ENCODE results near the gene STRADA.

Gene STRADA

GRCh38 chr17:63676584-63676983, 65.0 kb downstream of the STRADA start:
- H3K9ac ChIP-seq (ENCODE audit: low read length): peak overlapping the region; percentile 26
- H3K36me3 ChIP-seq (ENCODE audit: control insufficient read depth, insufficient read depth, low read length, severe bottlenecking): peaks cover 34% of the 10 kb centered on the region
- no peaks in the 10 kb centered on the region for H3K9me3 ChIP-seq (ENCODE audit: control insufficient read depth, low read length)
- H3K4me1 ChIP-seq (ENCODE audit: control insufficient read depth, insufficient read depth, low read length): peaks cover 21% of the 10 kb centered on the region
- H3K4me3 ChIP-seq (ENCODE audit: low read length): peak overlapping the region; percentile 46
- DNase-seq (ENCODE audit: low read depth): no peak
- H3K27me3 ChIP-seq (replicated peaks; ENCODE audit: control insufficient read depth, insufficient read depth, low read length): no peaks in the 10 kb centered on the region

GRCh38 chr17:63675607-63676546, 65.7 kb downstream of the STRADA start:
- H3K27me3 ChIP-seq (replicated peaks; ENCODE audit: control insufficient read depth, insufficient read depth, low read length): no peaks in the 10 kb centered on the region
- peak overlapping the region; percentile 46 for H3K4me3 ChIP-seq (ENCODE audit: low read length)
- peak; percentile 91 for DNase-seq (ENCODE audit: low read depth)
- peak overlapping the region; percentile 51 for H3K9ac ChIP-seq (ENCODE audit: low read length)
- peaks cover 32% of the 10 kb centered on the region for H3K36me3 ChIP-seq (ENCODE audit: control insufficient read depth, insufficient read depth, low read length, severe bottlenecking)
- H3K4me1 ChIP-seq (ENCODE audit: control insufficient read depth, insufficient read depth, low read length): peaks cover 21% of the 10 kb centered on the region
- H3K9me3 ChIP-seq (ENCODE audit: control insufficient read depth, low read length): no peaks in the 10 kb centered on the region

- peaks cover 32% of the 10 kb centered on the region for H3K36me3 ChIP-seq (ENCODE audit: control insufficient read depth, insufficient read depth, low read length, severe bottlenecking)
These were observed 66.4 kb downstream of the STRADA start for GRCh38 chr17:63675231-63675606.

GRCh38 chr17:63672856-63673255, 68.7 kb downstream of the STRADA start:
- Histone ChIP-seq H3K9me3 (ENCODE audit: control insufficient read depth, low read length) (no peaks in the 10 kb centered on the region), H3K9ac (ENCODE audit: low read length) (no peak overlapping the region), H3K4me1 (ENCODE audit: control insufficient read depth, insufficient read depth, low read length) (peaks cover 21% of the 10 kb centered on the region), H3K36me3 (ENCODE audit: control insufficient read depth, insufficient read depth, low read length, severe bottlenecking) (peaks cover 38% of the 10 kb centered on the region), H3K27me3 (replicated peaks; ENCODE audit: control insufficient read depth, insufficient read depth, low read length) (no peaks in the 10 kb centered on the region), H3K4me3 (ENCODE audit: low read length) (no peak overlapping the region)
- DNase-seq (ENCODE audit: low read depth): no peak

More at GRCh38 chr17:63675231-63675606, 66.4 kb downstream of the STRADA start:
- H3K27me3 ChIP-seq (replicated peaks; ENCODE audit: control insufficient read depth, insufficient read depth, low read length): no peaks in the 10 kb centered on the region
- H3K9me3 ChIP-seq (ENCODE audit: control insufficient read depth, low read length): no peaks in the 10 kb centered on the region
- no peak for DNase-seq (ENCODE audit: low read depth)
- peak overlapping the region; percentile 30 for H3K4me3 ChIP-seq (ENCODE audit: low read length)
- H3K9ac ChIP-seq (ENCODE audit: low read length): peak overlapping the region; percentile 51
- H3K4me1 ChIP-seq (ENCODE audit: control insufficient read depth, insufficient read depth, low read length): peaks cover 21% of the 10 kb centered on the region

- Histone ChIP-seq H3K36me3 (ENCODE audit: control insufficient read depth, insufficient read depth, low read length, severe bottlenecking) (peaks cover 63% of the 10 kb centered on the region), H3K27me3 (replicated peaks; ENCODE audit: control insufficient read depth, insufficient read depth, low read length) (no peaks in the 10 kb centered on the region), H3K9ac (ENCODE audit: low read length) (no peak overlapping the region), H3K4me1 (ENCODE audit: control insufficient read depth, insufficient read depth, low read length) (peaks cover 10% of the 10 kb centered on the region), H3K4me3 (ENCODE audit: low read length) (no peak overlapping the region), H3K9me3 (ENCODE audit: control insufficient read depth, low read length) (no peaks in the 10 kb centered on the region)
- DNase-seq (ENCODE audit: low read depth): no peak
These were observed 75.9 kb downstream of the STRADA start for GRCh38 chr17:63665527-63666214.

- Histone ChIP-seq H3K4me1 (ENCODE audit: control insufficient read depth, insufficient read depth, low read length) (peaks cover 10% of the 10 kb centered on the region), H3K4me3 (ENCODE audit: low read length) (no peak overlapping the region), H3K36me3 (ENCODE audit: control insufficient read depth, insufficient read depth, low read length, severe bottlenecking) (peaks cover 47% of the 10 kb centered on the region), H3K9me3 (ENCODE audit: control insufficient read depth, low read length) (no peaks in the 10 kb centered on the region), H3K9ac (ENCODE audit: low read length) (no peak overlapping the region), H3K27me3 (replicated peaks; ENCODE audit: control insufficient read depth, insufficient read depth, low read length) (no peaks in the 10 kb centered on the region)
- no peak for DNase-seq (ENCODE audit: low read depth)
These were observed 81.7 kb downstream of the STRADA start for GRCh38 chr17:63659850-63660249.

- no peak for DNase-seq (ENCODE audit: low read depth)
- no peaks in the 10 kb centered on the region for H3K27me3 ChIP-seq (replicated peaks; ENCODE audit: control insufficient read depth, insufficient read depth, low read length)
- H3K9me3 ChIP-seq (ENCODE audit: control insufficient read depth, low read length): no peaks in the 10 kb centered on the region
- peaks cover 6% of the 10 kb centered on the region for H3K4me1 ChIP-seq (ENCODE audit: control insufficient read depth, insufficient read depth, low read length)
- no peak overlapping the region for H3K4me3 ChIP-seq (ENCODE audit: low read length)
- H3K36me3 ChIP-seq (ENCODE audit: control insufficient read depth, insufficient read depth, low read length, severe bottlenecking): peaks cover 51% of the 10 kb centered on the region
- no peak overlapping the region for H3K9ac ChIP-seq (ENCODE audit: low read length)
These were observed 83.2 kb downstream of the STRADA start for GRCh38 chr17:63658366-63658765.

- Histone ChIP-seq H3K9ac (ENCODE audit: low read length) (no peak overlapping the region), H3K4me3 (ENCODE audit: low read length) (no peak overlapping the region), H3K9me3 (ENCODE audit: control insufficient read depth, low read length) (no peaks in the 10 kb centered on the region), H3K36me3 (ENCODE audit: control insufficient read depth, insufficient read depth, low read length, severe bottlenecking) (peaks cover 53% of the 10 kb centered on the region), H3K27me3 (replicated peaks; ENCODE audit: control insufficient read depth, insufficient read depth, low read length) (no peaks in the 10 kb centered on the region), H3K4me1 (ENCODE audit: control insufficient read depth, insufficient read depth, low read length) (peaks cover 10% of the 10 kb centered on the region)
- DNase-seq (ENCODE audit: low read depth): no peak
These were observed 83.8 kb downstream of the STRADA start for GRCh38 chr17:63657786-63658185.

- no peak overlapping the region for H3K4me3 ChIP-seq (ENCODE audit: low read length)
- peaks cover 7% of the 10 kb centered on the region for H3K4me1 ChIP-seq (ENCODE audit: control insufficient read depth, insufficient read depth, low read length)
These were observed 88.5 kb downstream of the STRADA start for GRCh38 chr17:63653050-63653449.

More at GRCh38 chr17:63653050-63653449, 88.5 kb downstream of the STRADA start:
- Histone ChIP-seq H3K9me3 (ENCODE audit: control insufficient read depth, low read length) (no peaks in the 10 kb centered on the region), H3K36me3 (ENCODE audit: control insufficient read depth, insufficient read depth, low read length, severe bottlenecking) (peaks cover 45% of the 10 kb centered on the region), H3K27me3 (replicated peaks; ENCODE audit: control insufficient read depth, insufficient read depth, low read length) (no peaks in the 10 kb centered on the region), H3K9ac (ENCODE audit: low read length) (no peak overlapping the region)
- peak; percentile 15 for DNase-seq (ENCODE audit: low read depth)

Measured in adipocyte (in vitro differentiated cells).